CD8-positive, alpha-beta memory T cell (primary cell): ENCODE data around the gene ATXN1. TPM values are rescaled to one million over a fixed set of nuclear protein-coding genes. Genes with fewer than 3 reads are reported as not detected.
"Not testable (repeated sequence)": the region's sequence is repeated elsewhere in the genome, so short reads cannot be mapped to it uniquely, and the experiment has no call there.

Experiments used
- CTCF ChIA-PET: fragments of 350-600 bp; sonication (Branson Sonifier 250); formaldehyde crosslinking; loops from one replicate; lab custom pipeline; 2021; ENCODE audit warnings: antibody characterized with exemption; lab: Charles Lee
- POLR2A ChIA-PET: fragments of 350-600 bp; sonication (Branson Sonifier 250); formaldehyde crosslinking; loops from one replicate; lab custom pipeline; 2021; ENCODE audit warnings: antibody characterized with exemption; lab: Charles Lee
- DNase-seq, 5 donors: peaks; one replicate each; pipeline versions ENCODE4 v3.0.0 to v3.0.0-alpha.2; 2020 to 2022; ENCODE audit warnings: mixed read lengths in 1 of 5
- H3K27ac ChIP-seq: one replicate; pipeline ENCODE4 v1.7.0; 2013; ENCODE audit warnings: low read depth, mild to moderate bottlenecking, low read length, moderate library complexity
- H3K27me3 ChIP-seq: 2 replicates; pipeline ENCODE4 v1.7.0; 2013; ENCODE audit warnings: low read length, mild to moderate bottlenecking; ENCODE audit not compliant: insufficient read depth, poor library complexity, severe bottlenecking
- H3K36me3 ChIP-seq: 2 replicates; pipeline ENCODE4 v1.7.0; 2013; ENCODE audit warnings: mild to moderate bottlenecking, low read length, moderate library complexity; ENCODE audit not compliant: insufficient read depth
- H3K4me1 ChIP-seq: 2 replicates; pipeline ENCODE4 v1.7.0; 2013; ENCODE audit warnings: mild to moderate bottlenecking, low read length, moderate library complexity; ENCODE audit not compliant: insufficient read depth
- H3K4me3 ChIP-seq: 2 replicates; pipeline ENCODE4 v1.7.0; 2013; ENCODE audit warnings: mild to moderate bottlenecking, low read length
- H3K9me3 ChIP-seq: 2 replicates; pipeline ENCODE4 v1.7.0; 2013; ENCODE audit warnings: mild to moderate bottlenecking, low read length
- H3K27ac Mint-ChIP-seq, 8 donors: one replicate each; pipeline ENCODE4 v1.8.0; 2020 to 2021; ENCODE audit warnings: mixed read lengths in 8 of 8, mild to moderate bottlenecking in 6 of 8, inconsistent platforms in 3 of 8, moderate library complexity in 3 of 8
- H3K27me3 Mint-ChIP-seq, 2 donors: one replicate each; pipeline ENCODE4 v1.8.0; 2020 to 2021; ENCODE audit warnings: mixed read lengths in 2 of 2, mild to moderate bottlenecking in 1 of 2, moderate library complexity in 1 of 2
- H3K36me3 Mint-ChIP-seq, 3 donors: one replicate each; pipeline ENCODE4 v1.8.0; 2020 to 2021; ENCODE audit warnings: mixed read lengths in 3 of 3, inconsistent platforms in 1 of 3, mild to moderate bottlenecking in 1 of 3
- H3K4me1 Mint-ChIP-seq, 3 donors: one replicate each; pipeline ENCODE4 v1.8.0; 2020 to 2021; ENCODE audit warnings: mixed read lengths in 3 of 3, inconsistent platforms in 1 of 3, mild to moderate bottlenecking in 1 of 3
- H3K4me3 Mint-ChIP-seq, 7 donors: one replicate each; pipeline ENCODE4 v1.8.0; 2020 to 2021; ENCODE audit warnings: mixed read lengths in 7 of 7, mild to moderate bottlenecking in 6 of 7, moderate library complexity in 4 of 7, inconsistent platforms in 2 of 7
- H3K9me3 Mint-ChIP-seq, 5 donors: one replicate each; pipeline ENCODE4 v1.8.0; 2020 to 2022; ENCODE audit warnings: mixed read lengths in 5 of 5, mild to moderate bottlenecking in 3 of 5, moderate library complexity in 2 of 5, inconsistent platforms in 1 of 5
- polyA plus RNA-seq: library from polyadenylated mRNA; unstranded; fragments of 300-500 nt; fragmentation: Illumina TruSeq; gene quantifications from one replicate; pipeline ENCODE4 v1.2.3, GENCODE V29; 2021
- total RNA-seq, 2 experiments: library from RNA; stranded (reverse); gene quantifications; one replicate each; pipeline ENCODE4 v1.2.3, GENCODE V29; 2021

Gene ATXN1
- total and polyA plus RNA-seq, 3 experiments from 2014 or later: 20.0 to 114 (median 111) TPM

- H3K4me1 ChIP-seq, H3K9me3 Mint-ChIP-seq, DNase-seq, H3K4me1 Mint-ChIP-seq, H3K36me3 ChIP-seq, H3K27me3 ChIP-seq, H3K27me3 Mint-ChIP-seq, H3K4me3 ChIP-seq, H3K4me3 Mint-ChIP-seq, H3K9me3 ChIP-seq, H3K27ac Mint-ChIP-seq, CTCF ChIA-PET, H3K27ac ChIP-seq, POLR2A ChIA-PET, H3K36me3 Mint-ChIP-seq: not testable (repeated sequence)
Observed at GRCh38 chr6:16262773-16263172, 498.5 kb downstream of the ATXN1 start.

GRCh38 chr6:16260602-16261001 lies 500.7 kb downstream of the ATXN1 start:
- H3K27ac ChIP-seq, H3K9me3 ChIP-seq, H3K36me3 Mint-ChIP-seq, H3K27me3 ChIP-seq, H3K27ac Mint-ChIP-seq, H3K27me3 Mint-ChIP-seq, H3K4me3 ChIP-seq, POLR2A ChIA-PET, H3K4me1 ChIP-seq, H3K9me3 Mint-ChIP-seq, H3K36me3 ChIP-seq, H3K4me3 Mint-ChIP-seq, DNase-seq, H3K4me1 Mint-ChIP-seq, CTCF ChIA-PET: not testable (repeated sequence)

GRCh38 chr6:16259604-16260003 lies 501.7 kb downstream of the ATXN1 start:
- H3K4me1 Mint-ChIP-seq, H3K4me3 ChIP-seq, H3K9me3 ChIP-seq, H3K36me3 ChIP-seq, H3K27ac ChIP-seq, H3K27ac Mint-ChIP-seq, POLR2A ChIA-PET, H3K27me3 ChIP-seq, DNase-seq, H3K36me3 Mint-ChIP-seq, H3K9me3 Mint-ChIP-seq, CTCF ChIA-PET, H3K4me1 ChIP-seq, H3K4me3 Mint-ChIP-seq, H3K27me3 Mint-ChIP-seq: not testable (repeated sequence)

- CTCF ChIA-PET: no interaction called here
- Histone ChIP-seq H3K27me3 (no peaks in the 10 kb centered on the region), H3K4me3 (no peak overlapping the region), H3K4me1 (no peaks in the 10 kb centered on the region), H3K9me3 (no peaks in the 10 kb centered on the region), H3K36me3 (no peaks in the 10 kb centered on the region), H3K27ac (no peak overlapping the region)
- Mint-ChIP-seq H3K27me3 (peaks cover 0 to 6% of the 10 kb centered on the region in 2 donors), H3K36me3 (peaks cover 0 to 4% (median 0%) of the 10 kb centered on the region in 3 donors), H3K27ac (no peak overlapping the region), H3K4me3 (no peak overlapping the region), H3K9me3 (no peaks in the 10 kb centered on the region), H3K4me1 (no peaks in the 10 kb centered on the region)
- POLR2A ChIA-PET: no interaction called here
- no peak for DNase-seq
Observed at GRCh38 chr6:16258709-16259075, 502.6 kb downstream of the ATXN1 start.

- Mint-ChIP-seq H3K4me3 (no peak overlapping the region), H3K4me1 (no peaks in the 10 kb centered on the region), H3K36me3 (peaks cover 0 to 8% (median 0%) of the 10 kb centered on the region in 3 donors), H3K27ac (no peak overlapping the region), H3K9me3 (no peaks in the 10 kb centered on the region), H3K27me3 (peaks cover 0 to 6% of the 10 kb centered on the region in 2 donors)
- Histone ChIP-seq H3K27ac (no peak overlapping the region), H3K9me3 (no peaks in the 10 kb centered on the region), H3K36me3 (no peaks in the 10 kb centered on the region), H3K4me3 (no peak overlapping the region), H3K4me1 (no peaks in the 10 kb centered on the region), H3K27me3 (no peaks in the 10 kb centered on the region)
- ChIA-PET CTCF (no interaction called here), POLR2A (no interaction called here)
- DNase-seq: no peak
Observed at GRCh38 chr6:16257999-16258708, 503.1 kb downstream of the ATXN1 start.

- H3K9me3 Mint-ChIP-seq: no peaks in the 10 kb centered on the region
- H3K9me3 ChIP-seq: no peaks in the 10 kb centered on the region
- no peaks in the 10 kb centered on the region for H3K36me3 ChIP-seq
- no peak overlapping the region for H3K4me3 ChIP-seq
- H3K27me3 ChIP-seq: no peaks in the 10 kb centered on the region
- H3K4me3 Mint-ChIP-seq: no peak overlapping the region
- ChIA-PET POLR2A (no interaction called here), CTCF (no interaction called here)
- H3K4me1 Mint-ChIP-seq: peaks cover 0 to 5% (median 3%) of the 10 kb centered on the region in 3 donors
- H3K4me1 ChIP-seq: no peaks in the 10 kb centered on the region
- peaks cover 0 to 6% of the 10 kb centered on the region in 2 donors for H3K27me3 Mint-ChIP-seq
- DNase-seq: no peak
- H3K36me3 Mint-ChIP-seq: peaks cover 0 to 12% (median 0%) of the 10 kb centered on the region in 3 donors
- no peak overlapping the region for H3K27ac Mint-ChIP-seq
- no peak overlapping the region for H3K27ac ChIP-seq
Observed at GRCh38 chr6:16256781-16257180, 504.5 kb downstream of the ATXN1 start.

GRCh38 chr6:16254535-16254934 lies 506.7 kb downstream of the ATXN1 start:
- POLR2A ChIA-PET: no interaction called here
- Histone ChIP-seq H3K27ac (no peak overlapping the region), H3K27me3 (no peaks in the 10 kb centered on the region), H3K4me1 (no peaks in the 10 kb centered on the region), H3K4me3 (no peak overlapping the region), H3K36me3 (no peaks in the 10 kb centered on the region), H3K9me3 (no peaks in the 10 kb centered on the region)
- Mint-ChIP-seq H3K36me3 (peaks cover 0 to 12% (median 0%) of the 10 kb centered on the region in 3 donors), H3K4me1 (peaks cover 0 to 5% (median 3%) of the 10 kb centered on the region in 3 donors), H3K9me3 (no peaks in the 10 kb centered on the region), H3K4me3 (no peak overlapping the region), H3K27me3 (peaks cover 2 to 6% of the 10 kb centered on the region in 2 donors), H3K27ac (no peak overlapping the region)
- DNase-seq: no peak
- CTCF ChIA-PET: no interaction called here

GRCh38 chr6:16253399-16254144 lies 507.7 kb downstream of the ATXN1 start:
- POLR2A ChIA-PET: no interaction called here
- H3K9me3 Mint-ChIP-seq: no peaks in the 10 kb centered on the region

More at GRCh38 chr6:16253399-16254144, 507.7 kb downstream of the ATXN1 start:
- peaks cover 2 to 6% of the 10 kb centered on the region in 2 donors for H3K27me3 Mint-ChIP-seq
- H3K4me3 ChIP-seq: no peak overlapping the region
- peaks cover 0 to 12% (median 0%) of the 10 kb centered on the region in 3 donors for H3K36me3 Mint-ChIP-seq
- no peak overlapping the region for H3K27ac ChIP-seq
- no peak overlapping the region for H3K27ac Mint-ChIP-seq
- H3K4me3 Mint-ChIP-seq: no peak overlapping the region
- no peaks in the 10 kb centered on the region for H3K27me3 ChIP-seq
- H3K4me1 ChIP-seq: no peaks in the 10 kb centered on the region
- no peak for DNase-seq
- peaks cover 0 to 5% (median 3%) of the 10 kb centered on the region in 3 donors for H3K4me1 Mint-ChIP-seq
- no peaks in the 10 kb centered on the region for H3K9me3 ChIP-seq
- no peaks in the 10 kb centered on the region for H3K36me3 ChIP-seq
- CTCF ChIA-PET: no interaction called here
